Activated CD8-positive, alpha-beta memory T cell treated with anti-CD3 and anti-CD28 coated beads for 1 hour (primary cell): ENCODE data around the gene FCHO2.

Experiments
- DNase-seq, 2 donors: peaks; one replicate each; pipeline ENCODE4 v3.0.0-alpha.2; 2020; ENCODE audit warnings: low read depth in 1 of 2; ENCODE audit errors: extremely low read depth in 1 of 2

The FCHO2 gene

GRCh38 chr5:73104326-73104725 is 148.5 kb downstream of the FCHO2 start:
- no peak for DNase-seq

GRCh38 chr5:73106335-73106734 is 150.5 kb downstream of the FCHO2 start:
- no peak for DNase-seq

GRCh38 chr5:73110190-73110589 is 154.3 kb downstream of the FCHO2 start:
- no peak for DNase-seq

- DNase-seq = no peak
Observed at GRCh38 chr5:73111536-73111935, 155.7 kb downstream of the FCHO2 start.

- DNase-seq = no peak
Observed at GRCh38 chr5:73112359-73112758, 156.5 kb downstream of the FCHO2 start.

GRCh38 chr5:73114044-73114688 is 158.3 kb downstream of the FCHO2 start:
- DNase-seq = no peak

GRCh38 chr5:73115399-73116051 is 159.7 kb downstream of the FCHO2 start:
- no peak for DNase-seq

- DNase-seq = no peak
Observed at GRCh38 chr5:73116506-73116905, 160.7 kb downstream of the FCHO2 start.

GRCh38 chr5:73117088-73117740 is 161.4 kb downstream of the FCHO2 start:
- DNase-seq = no peak

- no peak for DNase-seq
Observed at GRCh38 chr5:73118391-73118973, 162.6 kb downstream of the FCHO2 start.

- no peak for DNase-seq
Observed at GRCh38 chr5:73119451-73120157, 163.8 kb downstream of the FCHO2 start.

- DNase-seq = no peak
Observed at GRCh38 chr5:73120222-73121118, 164.6 kb downstream of the FCHO2 start, which contains the start of gene TMEM171. TSS of gene TMEM171 (plus strand) at chr5:73120575. CDS start at chr5:73123374, 2,799 bp downstream.

GRCh38 chr5:73121119-73121463 is 165.2 kb downstream of the FCHO2 start:
- DNase-seq = no peak

GRCh38 chr5:73122875-73123810 is 167.3 kb downstream of the FCHO2 start:
- no peak for DNase-seq

- no peak for DNase-seq
Observed at GRCh38 chr5:73125289-73125688, 169.4 kb downstream of the FCHO2 start.

GRCh38 chr5:73126381-73126780 is 170.5 kb downstream of the FCHO2 start:
- no peak for DNase-seq

- no peak for DNase-seq
Observed at GRCh38 chr5:73126957-73127356, 171.1 kb downstream of the FCHO2 start.

GRCh38 chr5:73129143-73129542 is 173.3 kb downstream of the FCHO2 start:
- no peak for DNase-seq

- no peak for DNase-seq
Observed at GRCh38 chr5:73130811-73131210, 175.0 kb downstream of the FCHO2 start.
